IPS-NIHi7 (cell line): ENCODE measurements around the gene CALML5.

Experiments used
- DNase-seq: peaks from one replicate; pipeline ENCODE4 v3.0.0; 2012; ENCODE audit warnings: mixed read lengths; ENCODE audit errors: extremely low spot score

Gene CALML5

DNA sequence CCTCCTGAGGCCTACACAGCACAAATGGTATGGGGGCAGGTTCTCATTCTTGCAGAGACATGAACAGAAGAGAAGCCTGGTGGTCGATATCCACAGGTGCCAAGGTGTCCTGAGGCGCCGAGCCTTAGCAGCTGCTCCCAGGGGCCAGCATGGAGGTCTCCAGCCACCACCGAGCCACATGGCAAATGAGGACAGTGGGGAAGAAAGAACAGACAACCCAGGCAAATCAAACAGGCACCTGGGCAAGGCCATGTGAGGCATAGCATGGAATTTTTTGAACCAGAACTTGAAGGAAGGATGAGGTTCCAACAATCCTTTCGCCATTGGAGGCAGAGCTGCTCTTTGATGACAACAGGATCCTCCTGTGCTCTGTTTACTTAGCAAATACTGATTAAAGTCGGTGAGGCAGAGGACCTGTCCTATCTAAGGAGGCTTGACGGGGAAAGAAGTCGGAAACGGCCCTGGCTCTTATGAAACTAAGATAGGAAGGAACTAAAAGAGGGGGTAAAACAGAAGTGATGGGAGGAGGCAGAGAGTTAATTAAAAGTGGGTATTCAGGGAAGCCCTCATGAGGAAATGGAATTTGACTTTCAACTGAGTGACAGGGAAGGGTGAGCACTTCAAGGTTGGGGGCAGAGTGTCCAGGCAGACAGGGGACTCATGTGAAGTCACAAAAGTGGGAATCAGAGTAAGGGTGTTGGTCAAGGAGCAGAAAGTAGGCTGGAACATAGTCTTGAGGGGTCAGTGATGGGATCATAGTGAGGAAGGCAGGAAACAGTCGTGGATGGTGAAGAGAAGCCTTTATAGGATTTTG is 16.8 kb upstream of the CALML5 start:
- no peak for DNase-seq

- DNase-seq = no peak
Observed at GRCh38 chr10:5514226-5514850, 15.0 kb upstream of the CALML5 start.

DNA sequence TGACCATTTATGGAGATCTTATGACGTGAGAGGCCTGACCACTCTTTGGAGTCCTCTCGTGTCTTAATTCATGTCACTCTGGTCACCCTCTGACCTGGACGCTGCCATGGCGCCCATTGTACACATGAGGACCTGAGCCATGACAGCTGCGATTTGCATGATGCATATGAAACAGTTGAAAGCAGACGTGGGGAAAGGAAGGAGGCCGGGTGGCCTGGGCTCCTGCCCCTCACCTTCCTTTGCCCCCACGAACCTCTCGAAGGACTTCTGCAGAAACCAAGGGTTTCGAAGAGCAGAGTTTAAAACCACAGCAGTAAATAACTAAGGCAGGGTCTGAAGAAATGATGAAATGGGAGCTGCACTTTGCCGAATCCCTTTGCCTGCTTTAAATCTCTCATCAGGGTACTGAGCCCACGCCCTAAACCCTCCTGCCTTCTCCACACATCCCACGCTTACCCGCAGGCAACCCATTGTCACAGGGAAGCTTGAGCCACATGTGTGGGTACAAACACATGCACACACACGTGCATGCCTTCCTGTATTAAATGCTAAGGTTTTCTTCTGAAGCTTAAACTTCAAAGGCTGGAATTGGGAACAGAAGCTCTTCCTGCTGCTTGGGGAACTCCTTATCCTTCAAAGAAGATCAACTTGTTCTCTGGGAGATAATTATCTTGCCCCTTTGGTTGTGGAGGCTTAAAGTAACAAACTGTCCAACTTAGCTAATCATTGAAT is 13.7 kb upstream of the CALML5 start:
- DNase-seq = no peak

- no peak for DNase-seq
Observed at GRCh38 chr10:5512331-5512730, 13.0 kb upstream of the CALML5 start.

DNA sequence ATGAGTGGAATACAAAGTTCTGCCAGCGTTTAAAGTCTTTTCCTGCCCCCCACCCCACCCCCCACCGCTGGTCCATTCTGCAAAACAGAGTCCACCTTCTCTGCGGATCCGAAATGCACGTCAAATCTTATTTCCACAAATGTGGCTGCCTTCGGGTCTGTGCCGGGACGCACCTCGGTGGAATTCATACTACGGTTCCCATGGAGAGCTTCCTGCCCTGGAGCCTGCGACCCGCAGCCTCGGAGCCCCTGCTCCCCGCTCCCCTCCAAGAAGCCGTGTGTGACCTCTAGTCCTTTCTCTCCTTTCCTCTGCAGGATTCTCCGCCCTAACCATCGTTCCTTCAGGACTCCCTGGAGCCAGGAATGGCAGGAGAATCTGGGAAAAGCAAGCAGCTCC is 12.5 kb upstream of the CALML5 start:
- DNase-seq = no peak

DNA sequence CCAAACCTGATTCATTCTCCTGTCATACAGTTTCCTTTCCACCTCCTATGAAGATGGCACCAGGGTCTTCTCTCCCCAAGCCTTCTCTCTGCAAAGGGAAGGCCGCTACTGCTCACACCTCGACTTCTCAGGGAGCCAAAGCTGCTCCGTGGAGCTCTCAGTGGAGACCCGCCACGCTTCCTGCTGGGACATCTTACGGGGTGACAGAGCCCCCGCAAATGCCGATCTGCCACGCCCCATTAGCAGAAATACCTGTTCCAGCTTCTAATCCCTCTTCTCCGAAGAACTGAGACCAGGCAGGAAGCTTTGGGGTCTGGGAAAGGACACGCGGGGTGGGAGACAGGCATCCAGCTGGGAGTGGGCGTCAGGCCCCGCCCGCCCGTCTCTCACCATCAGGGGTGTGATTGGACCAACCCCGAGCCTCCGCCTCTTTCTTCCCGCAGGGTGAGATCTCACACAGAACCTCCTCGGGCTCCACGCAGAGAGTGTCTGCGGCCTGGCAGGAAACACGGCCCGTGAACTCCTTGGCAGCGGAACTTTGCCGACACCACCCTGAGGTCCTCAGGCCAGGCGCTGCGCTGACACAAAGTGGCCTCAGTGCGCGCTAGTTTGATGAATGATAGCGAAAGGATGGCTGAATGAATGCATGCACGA is 12.0 kb upstream of the CALML5 start:
- DNase-seq = peak; percentile 56

- no peak for DNase-seq
Observed at GRCh38 chr10:5510281-5511072, 11.1 kb upstream of the CALML5 start.

DNA sequence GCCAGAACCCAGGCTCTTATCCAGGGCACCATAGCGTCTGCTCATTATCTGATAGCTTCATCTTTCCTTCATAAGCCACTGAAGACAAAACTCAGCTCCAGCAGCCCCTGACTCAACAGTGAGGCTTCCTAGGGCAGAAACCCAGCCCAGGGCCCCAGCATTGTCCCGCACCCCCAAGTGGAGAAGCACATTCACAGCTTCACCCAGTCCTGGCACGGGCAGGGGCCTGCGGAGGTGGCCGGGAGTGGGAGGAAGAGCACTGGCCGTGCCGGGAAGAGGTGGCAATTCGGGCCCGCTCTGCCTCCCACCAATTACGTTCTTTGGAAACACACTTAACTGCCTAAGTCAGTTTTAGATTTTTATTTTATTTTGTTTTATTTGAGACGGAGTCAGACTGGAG is 10.3 kb upstream of the CALML5 start:
- DNase-seq = no peak

DNA sequence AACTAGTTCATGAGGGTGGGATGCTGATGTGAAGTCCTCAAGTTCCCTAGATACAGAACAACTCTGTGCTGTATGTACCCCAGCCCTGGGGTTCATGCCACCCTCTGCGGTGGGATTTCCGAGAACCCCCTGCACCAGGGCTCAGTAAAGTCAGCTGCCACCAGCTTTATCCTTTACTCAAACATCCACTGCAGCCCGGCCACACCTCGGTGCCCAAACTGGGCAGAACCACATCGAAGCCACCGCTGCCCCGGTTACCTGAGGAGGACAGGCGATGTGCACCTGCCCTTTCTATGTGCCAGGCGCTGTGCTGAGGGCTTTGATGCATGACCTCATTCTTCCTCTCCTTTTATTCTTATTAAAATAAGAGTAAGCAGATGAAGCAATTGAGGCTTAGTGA is 9.9 kb upstream of the CALML5 start:
- no peak for DNase-seq

DNA sequence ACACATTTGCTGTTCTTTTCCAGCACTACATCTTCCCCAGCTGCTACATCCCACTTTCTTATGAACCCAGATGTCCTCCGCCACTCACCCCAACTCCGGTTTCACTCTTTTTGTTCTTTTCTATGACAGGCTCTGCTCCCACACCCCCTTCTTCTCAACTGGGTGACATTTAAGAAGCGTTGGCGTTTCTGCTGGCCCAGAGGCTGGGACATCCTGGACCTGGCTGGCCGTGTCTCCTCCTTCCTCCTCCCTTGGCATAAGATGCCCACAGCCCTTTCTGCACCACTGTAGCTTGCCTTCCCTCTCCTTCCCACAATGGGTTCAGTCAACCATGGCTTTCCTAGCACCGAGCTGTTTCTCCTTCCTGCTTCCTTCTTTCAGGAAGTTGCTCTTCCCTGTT is 9.4 kb upstream of the CALML5 start:
- no peak for DNase-seq

GRCh38 chr10:5508161-5508604 is 8.8 kb upstream of the CALML5 start:
- no peak for DNase-seq

DNA sequence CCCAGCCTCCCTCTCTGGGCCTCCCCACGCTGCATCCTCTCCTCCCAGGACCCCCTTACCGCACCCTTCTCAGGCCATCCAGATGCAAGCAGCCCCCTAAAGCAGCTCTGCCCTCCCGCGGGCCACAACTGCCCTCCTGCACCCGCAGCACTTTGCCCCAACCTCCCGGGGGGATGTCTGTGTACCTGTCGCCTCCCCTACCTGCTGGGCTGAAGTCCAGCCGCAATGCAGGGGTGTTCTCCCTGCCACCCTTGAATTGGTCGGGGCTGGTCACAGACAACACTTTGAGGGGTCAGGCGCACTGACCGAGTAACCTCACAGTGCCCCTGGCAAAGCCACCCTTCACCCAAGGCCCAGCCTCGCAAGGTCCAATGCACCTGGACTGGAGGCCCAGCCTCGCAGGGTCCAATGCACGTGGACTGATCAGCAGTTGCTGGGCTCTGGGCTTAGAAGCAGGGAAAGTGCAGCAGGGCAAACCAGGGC is 8.3 kb upstream of the CALML5 start:
- no peak for DNase-seq

DNA sequence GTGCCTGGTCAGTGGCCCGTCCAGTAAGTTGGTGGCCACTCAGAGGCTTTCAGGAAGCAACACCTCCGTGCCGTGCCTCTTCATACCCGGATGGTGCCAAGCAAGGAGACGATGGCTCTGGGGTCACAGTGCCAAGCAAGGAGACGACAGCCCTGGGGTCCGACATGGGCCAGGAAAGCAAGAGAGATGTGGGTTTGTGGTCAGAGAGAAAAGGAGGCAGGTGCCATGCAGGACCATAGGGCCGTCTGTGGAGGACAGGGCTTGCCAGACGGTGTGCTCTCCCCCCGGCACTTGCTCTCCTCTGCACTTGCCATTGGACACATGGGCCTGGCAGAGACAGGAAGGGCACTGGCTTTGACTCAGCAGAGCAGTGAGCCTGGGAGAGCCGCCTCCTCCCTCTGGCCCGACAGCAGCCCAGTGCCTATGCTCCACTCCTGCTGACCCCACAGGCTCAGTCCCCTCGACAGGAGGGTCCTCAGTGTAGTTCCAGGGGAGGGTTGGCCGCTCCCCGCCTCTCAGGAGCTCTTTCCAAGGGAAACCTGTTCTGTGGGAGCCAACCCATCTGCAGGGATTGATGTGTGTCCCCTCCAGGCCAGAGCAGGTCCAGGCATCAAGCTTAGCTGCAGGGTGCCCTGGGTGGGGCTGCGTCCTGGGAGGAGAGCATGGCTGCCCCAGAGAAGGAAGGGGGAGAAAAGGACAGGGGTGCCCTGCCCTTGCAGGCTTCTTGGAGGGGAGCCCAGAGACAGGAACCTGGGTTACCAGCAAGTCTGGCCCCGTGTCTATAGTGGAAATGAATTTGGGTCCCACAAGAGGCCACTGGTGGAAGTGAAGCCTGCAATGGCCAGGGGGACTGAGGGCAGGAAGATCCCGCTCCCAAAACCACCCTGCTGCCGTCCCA is 7.6 kb upstream of the CALML5 start:
- no peak for DNase-seq

DNA sequence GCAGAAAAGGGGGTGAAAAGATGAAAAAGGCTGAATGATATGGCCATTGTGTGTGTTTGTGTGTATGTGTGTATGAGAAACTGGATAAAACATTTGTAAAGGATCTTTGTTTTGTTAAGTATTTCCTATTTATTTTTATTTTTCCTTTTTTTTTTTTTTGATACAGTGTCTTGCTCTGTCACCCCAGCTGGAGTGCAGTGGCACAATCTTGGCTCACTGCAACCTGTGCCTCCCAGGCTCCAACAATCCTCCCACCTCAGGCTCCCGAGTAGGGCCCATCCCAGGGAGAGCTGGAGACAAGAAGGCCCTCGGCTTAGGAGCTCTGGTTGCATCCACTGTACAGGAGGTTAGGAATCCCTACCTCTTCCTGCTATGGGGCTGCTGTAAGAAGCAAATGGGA is 6.9 kb upstream of the CALML5 start:
- DNase-seq = no peak

DNA sequence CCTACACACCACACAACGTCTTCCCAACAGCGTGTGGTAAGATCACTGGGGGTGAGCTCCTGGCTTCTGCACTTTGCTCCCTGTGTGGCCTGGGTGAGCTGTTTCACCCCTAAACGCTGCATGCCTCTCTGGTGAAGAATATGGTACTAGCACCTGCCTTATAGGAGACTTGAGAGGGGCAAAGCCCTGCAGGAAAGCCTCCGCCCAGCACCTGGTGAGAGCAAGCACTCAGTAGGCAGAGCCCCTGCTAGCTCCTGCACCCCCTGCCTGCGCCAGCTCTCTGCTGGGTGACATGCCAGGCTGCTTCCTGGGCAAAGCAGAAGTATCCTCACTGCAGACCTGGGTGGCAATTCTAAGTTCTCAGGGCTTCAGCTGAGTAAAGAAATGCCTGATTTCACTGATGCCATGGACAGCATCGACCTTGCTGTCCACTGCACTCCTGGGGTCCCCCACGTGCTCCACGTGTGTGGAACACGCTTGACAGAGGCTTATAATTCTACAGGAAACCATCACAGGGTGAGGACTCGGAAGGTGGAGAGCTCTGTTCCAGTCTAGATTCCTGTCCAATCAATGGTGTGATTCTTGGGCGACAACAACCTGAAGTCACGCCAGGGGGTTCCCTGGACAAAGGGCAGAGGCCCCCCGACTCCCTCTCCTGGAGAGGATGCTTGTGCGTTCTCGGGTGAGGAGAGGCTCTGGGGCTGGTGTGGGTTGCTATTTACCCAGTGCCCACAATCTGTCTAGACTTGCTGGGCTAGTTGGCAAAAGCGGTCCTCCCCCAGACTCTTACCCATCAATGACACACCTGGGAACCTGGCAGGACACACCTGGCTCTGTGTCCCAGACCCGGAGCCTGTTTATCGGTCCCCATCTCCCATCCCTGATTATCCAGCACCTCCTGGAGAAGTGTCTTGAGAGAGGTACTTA is 5.0 kb upstream of the CALML5 start:
- DNase-seq = no peak

DNA sequence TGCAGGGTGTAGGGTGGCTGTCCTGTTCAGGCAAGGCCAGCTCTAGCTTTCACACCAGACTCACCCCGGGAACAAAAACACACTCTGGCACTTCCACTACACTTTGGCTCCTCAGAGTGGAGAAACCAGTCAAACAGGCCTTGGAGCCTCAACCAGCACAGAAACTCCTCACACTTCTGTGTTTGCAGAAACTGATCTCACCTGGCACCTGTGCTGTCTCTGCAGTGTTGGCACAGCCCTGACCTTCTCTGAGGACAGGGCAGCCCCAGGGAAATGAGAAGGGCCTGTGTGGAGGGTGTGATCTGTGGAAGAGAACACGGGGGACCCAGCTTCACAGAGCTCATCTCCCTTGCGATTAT is 4.1 kb upstream of the CALML5 start:
- no peak for DNase-seq

GRCh38 chr10:5502571-5503476 is 3.5 kb upstream of the CALML5 start:
- no peak for DNase-seq

- no peak for DNase-seq
Observed at GRCh38 chr10:5502061-5502521, 2.7 kb upstream of the CALML5 start.
